GM18526 (cell line): Measurements from ENCODE around the gene TEX11.

Experiments used
- POLR2A ChIP-seq: IDR thresholded peaks from 3 replicates; pipeline ENCODE4 v1.6.1; 2011; ENCODE audit not compliant: insufficient read length; ENCODE audit errors: extremely low read depth

TEX11 gene

GRCh38 chrX:70774223-70774622, 134.3 kb downstream of the TEX11 start:
- no peak for TF ChIP-seq POLR2A

GRCh38 chrX:70769659-70770227, 138.8 kb downstream of the TEX11 start:
- no peak for TF ChIP-seq POLR2A

- no peak for TF ChIP-seq POLR2A
These were observed 146.2 kb downstream of the TEX11 start for GRCh38 chrX:70762285-70762684.

- no peak for TF ChIP-seq POLR2A
These were observed 152.7 kb downstream of the TEX11 start for GRCh38 chrX:70755850-70756249.

GRCh38 chrX:70754169-70754848, 154.2 kb downstream of the TEX11 start:
- TF ChIP-seq POLR2A, result no peak

GRCh38 chrX:70720721-70721120, 187.8 kb downstream of the TEX11 start:
- no peak for TF ChIP-seq POLR2A

- TF ChIP-seq POLR2A, result no peak
These were observed 214.0 kb downstream of the TEX11 start for GRCh38 chrX:70694339-70695122.

GRCh38 chrX:70675284-70675683, 233.2 kb downstream of the TEX11 start:
- no peak for TF ChIP-seq POLR2A

- no peak for TF ChIP-seq POLR2A
These were observed 236.2 kb downstream of the TEX11 start for GRCh38 chrX:70672326-70672725.

GRCh38 chrX:70669120-70669519, 239.4 kb downstream of the TEX11 start:
- no peak for TF ChIP-seq POLR2A

- no peak for TF ChIP-seq POLR2A
These were observed 243.8 kb downstream of the TEX11 start for GRCh38 chrX:70664726-70665125.

- no peak for TF ChIP-seq POLR2A
These were observed 252.2 kb downstream of the TEX11 start for GRCh38 chrX:70656304-70656703.

- no peak for TF ChIP-seq POLR2A
These were observed 272.3 kb downstream of the TEX11 start for GRCh38 chrX:70636218-70636617.

GRCh38 chrX:70635669-70636068, 272.8 kb downstream of the TEX11 start:
- no peak for TF ChIP-seq POLR2A

- TF ChIP-seq POLR2A, result no peak
These were observed 273.3 kb downstream of the TEX11 start for GRCh38 chrX:70635227-70635626.

GRCh38 chrX:70621743-70622142, 286.8 kb downstream of the TEX11 start:
- TF ChIP-seq POLR2A, result no peak

- TF ChIP-seq POLR2A, result no peak
These were observed 290.0 kb downstream of the TEX11 start for GRCh38 chrX:70618467-70618866.

- TF ChIP-seq POLR2A, result no peak
These were observed 295.2 kb downstream of the TEX11 start for GRCh38 chrX:70613295-70613694.
